Colonic mucosa (tissue), 4 donors: ENCODE results near the gene GDF15. TPM values are rescaled to one million over a fixed set of nuclear protein-coding genes. Genes with fewer than 3 reads are reported as not detected.

ENCODE experiments used
- DNase-seq: peaks from one replicate; pipeline ENCODE4 v3.0.0-alpha.2; 2020
- H3K27ac ChIP-seq: fragments of 200-600 bp; one replicate; pipeline ENCODE4 v1.8.0; 2021
- H3K27me3 ChIP-seq: fragments of 200-600 bp; one replicate; pipeline ENCODE4 v1.8.0; 2021
- H3K36me3 ChIP-seq: fragments of 200-600 bp; one replicate; pipeline ENCODE4 v1.8.0; 2021
- H3K4me1 ChIP-seq: fragments of 200-600 bp; one replicate; pipeline ENCODE4 v1.8.0; 2021; ENCODE audit warnings: mild to moderate bottlenecking
- H3K4me3 ChIP-seq: fragments of 200-600 bp; one replicate; pipeline ENCODE4 v1.8.0; 2021
- H3K9ac ChIP-seq, 2 donors: one replicate each; pipeline ENCODE4 v1.7.0; 2013; ENCODE audit warnings: control low read depth in 2 of 2, low read depth in 2 of 2, low read length in 2 of 2
- H3K9me3 ChIP-seq: fragments of 200-600 bp; one replicate; pipeline ENCODE4 v1.8.0; 2021
- intact Hi-C: fragments of 100-400 bp; cut with DNase I; formaldehyde crosslinking; loops from one replicate; pipeline ENCODE4 v1.14.1; 2022
- total RNA-seq, 2 donors: library from RNA; stranded (reverse); fragmentation: NEBNext Ultra II Directional in 1 of 2; extraction: Animal tissue kit (Norgen Biotek cat#: 25700) in 1 of 2; gene quantifications; one replicate each; pipeline ENCODE4 v1.2.1, GENCODE V29; 2021
- TF ChIP-seq, protein P1 (sequence below): fragments of 200-600 bp; IDR thresholded peaks from one replicate; pipeline ENCODE4 v1.8.0; 2022; ENCODE audit warnings: antibody characterized with exemption, mild to moderate bottlenecking
- donor health status: healthy.
- donor health status: DM: no; HTN: no; CAD: no.
- donor health status: DM: no; HTN: no; CAD: no.

The GDF15 gene
- total RNA-seq, 2 donors from 2014 or later: 120 to 159 TPM

DNA sequence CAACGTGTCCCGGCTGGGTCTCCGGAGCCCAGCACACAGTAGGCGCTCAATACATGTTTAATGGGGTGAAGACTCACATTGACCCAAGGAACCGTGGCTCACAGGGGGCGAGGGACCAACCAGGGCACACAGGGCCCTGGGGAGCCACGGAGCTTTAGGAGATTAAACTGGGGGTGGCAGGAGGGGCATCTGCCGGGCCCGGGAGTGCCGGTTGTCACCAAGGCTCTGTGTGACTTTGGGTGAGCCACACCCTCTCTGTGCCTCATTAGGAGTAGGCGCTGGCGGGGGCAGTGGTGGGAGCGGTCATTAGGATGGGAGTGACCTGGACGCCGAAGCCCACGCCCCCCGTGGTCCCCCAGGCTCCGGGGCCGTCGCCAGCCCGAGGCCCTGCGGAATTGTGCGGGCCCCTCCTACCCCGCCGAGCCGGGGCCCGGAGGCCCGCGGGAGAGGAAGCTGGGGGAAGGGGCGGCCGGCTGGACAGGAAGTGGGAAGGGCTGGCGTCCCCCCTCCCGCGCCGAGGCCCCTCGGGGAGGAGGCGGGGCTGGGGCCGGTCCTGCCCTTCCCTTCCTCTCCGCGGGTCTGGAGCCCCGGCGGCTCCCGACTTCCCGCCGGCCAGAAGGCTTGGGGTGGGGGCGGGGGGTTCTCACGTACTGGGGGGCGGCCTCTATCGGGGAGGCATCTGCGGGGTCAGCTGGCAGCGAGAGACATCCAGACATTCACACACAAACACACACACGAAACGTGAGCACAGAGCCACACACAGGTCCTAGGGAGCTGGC lies 31.5 kb downstream of the GDF15 start:
- intact Hi-C loops: loop anchor here (10.0 kb wide), 1 partner anchor 213 kb away; the partner anchor contains the start of gene RAB3A
- Histone ChIP-seq H3K27me3 (peaks cover 13% of the 10 kb centered on the region), H3K4me3 (peak overlapping the region; percentile 28), H3K4me1 (peaks cover 28% of the 10 kb centered on the region), H3K27ac (peak overlapping the region; percentile 79), H3K9me3 (no peaks in the 10 kb centered on the region), H3K36me3 (no peaks in the 10 kb centered on the region), H3K9ac (peak overlapping the region; percentile 65 to 81)
- DNase-seq: peak; percentile 73
- TF ChIP-seq, protein P1, sequence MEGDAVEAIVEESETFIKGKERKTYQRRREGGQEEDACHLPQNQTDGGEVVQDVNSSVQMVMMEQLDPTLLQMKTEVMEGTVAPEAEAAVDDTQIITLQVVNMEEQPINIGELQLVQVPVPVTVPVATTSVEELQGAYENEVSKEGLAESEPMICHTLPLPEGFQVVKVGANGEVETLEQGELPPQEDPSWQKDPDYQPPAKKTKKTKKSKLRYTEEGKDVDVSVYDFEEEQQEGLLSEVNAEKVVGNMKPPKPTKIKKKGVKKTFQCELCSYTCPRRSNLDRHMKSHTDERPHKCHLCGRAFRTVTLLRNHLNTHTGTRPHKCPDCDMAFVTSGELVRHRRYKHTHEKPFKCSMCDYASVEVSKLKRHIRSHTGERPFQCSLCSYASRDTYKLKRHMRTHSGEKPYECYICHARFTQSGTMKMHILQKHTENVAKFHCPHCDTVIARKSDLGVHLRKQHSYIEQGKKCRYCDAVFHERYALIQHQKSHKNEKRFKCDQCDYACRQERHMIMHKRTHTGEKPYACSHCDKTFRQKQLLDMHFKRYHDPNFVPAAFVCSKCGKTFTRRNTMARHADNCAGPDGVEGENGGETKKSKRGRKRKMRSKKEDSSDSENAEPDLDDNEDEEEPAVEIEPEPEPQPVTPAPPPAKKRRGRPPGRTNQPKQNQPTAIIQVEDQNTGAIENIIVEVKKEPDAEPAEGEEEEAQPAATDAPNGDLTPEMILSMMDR: no peak

DNA sequence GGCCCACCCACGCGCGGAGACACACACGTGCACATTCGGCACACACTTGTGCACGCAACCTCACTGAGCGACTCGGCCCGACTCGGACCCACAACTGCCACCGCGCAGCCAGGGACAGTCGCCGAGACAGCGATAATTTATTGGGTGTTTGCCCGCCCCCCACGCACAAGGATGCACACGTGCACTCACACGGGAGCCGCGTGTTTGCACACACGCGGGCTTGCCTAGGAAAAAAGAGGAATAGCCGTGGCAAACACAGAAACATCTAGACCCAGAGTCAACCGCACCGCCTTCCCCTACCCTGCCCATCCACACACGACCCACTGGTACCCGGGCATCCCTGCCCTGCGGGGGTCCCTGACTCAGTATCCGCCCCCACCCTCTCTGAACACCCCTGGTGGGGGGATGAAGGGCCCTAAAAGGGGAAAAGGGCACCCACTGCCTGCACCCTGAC lies 32.1 kb downstream of the GDF15 start:
- intact Hi-C loops: loop anchor here (10.0 kb wide), 1 partner anchor 213 kb away; the partner anchor contains the start of gene RAB3A
- peak overlapping the region; percentile 79 for H3K27ac ChIP-seq
- H3K27me3 ChIP-seq: peaks cover 13% of the 10 kb centered on the region
- TF ChIP-seq, protein P1: no peak
- H3K9me3 ChIP-seq: no peaks in the 10 kb centered on the region
- H3K4me1 ChIP-seq: peaks cover 28% of the 10 kb centered on the region
- DNase-seq: no peak
- peak overlapping the region; percentile 16 to 81 for H3K9ac ChIP-seq
- H3K36me3 ChIP-seq: no peaks in the 10 kb centered on the region
- peak overlapping the region; percentile 28 for H3K4me3 ChIP-seq

DNA sequence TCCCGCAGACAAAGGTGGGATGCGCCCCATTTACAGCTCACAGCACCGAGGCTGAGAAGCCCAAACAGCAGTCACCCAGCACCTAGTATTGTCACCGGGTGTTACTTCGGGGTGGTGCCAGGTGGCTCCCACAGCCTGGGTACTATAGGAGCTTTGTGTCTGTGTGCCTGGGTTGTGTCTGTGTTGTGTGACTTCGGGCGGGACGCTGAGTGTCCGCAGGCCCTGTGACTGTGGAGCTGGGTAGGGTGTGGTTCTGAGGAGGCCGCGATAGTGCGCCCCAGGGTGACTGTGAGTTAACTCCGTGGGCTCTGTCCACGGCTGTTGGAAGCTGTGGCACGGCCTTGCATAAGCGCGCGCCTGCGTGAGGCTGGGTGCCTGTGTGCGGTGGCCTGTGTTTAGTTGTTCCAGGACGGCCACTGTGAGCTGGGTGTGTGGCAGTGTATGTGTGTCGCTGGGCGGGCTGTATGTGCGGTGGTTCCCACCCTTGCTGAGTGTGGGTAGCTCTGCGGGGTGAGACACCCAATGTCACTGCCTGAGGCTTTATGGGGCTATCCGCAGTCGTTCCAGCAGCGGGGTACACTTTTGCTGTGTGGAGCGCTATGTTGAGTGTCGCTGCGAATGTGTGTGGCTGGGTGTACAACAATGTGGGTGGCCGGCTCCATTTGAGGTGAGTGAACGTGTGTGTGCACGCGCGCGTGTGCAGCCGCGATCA lies 32.7 kb downstream of the GDF15 start:
- no peaks in the 10 kb centered on the region for H3K36me3 ChIP-seq
- H3K27me3 ChIP-seq: peaks cover 13% of the 10 kb centered on the region
- H3K27ac ChIP-seq: peak overlapping the region; percentile 79
- H3K4me1 ChIP-seq: peaks cover 28% of the 10 kb centered on the region
- intact Hi-C loops: loop anchor here (10.0 kb wide), 1 partner anchor 214 kb away; the partner anchor contains the start of gene RAB3A
- H3K4me3 ChIP-seq: peak overlapping the region; percentile 73
- TF ChIP-seq, protein P1: no peak
- peak; percentile 62 for DNase-seq
- no peaks in the 10 kb centered on the region for H3K9me3 ChIP-seq
- H3K9ac ChIP-seq: peak overlapping the region; percentile 30 to 81

DNA sequence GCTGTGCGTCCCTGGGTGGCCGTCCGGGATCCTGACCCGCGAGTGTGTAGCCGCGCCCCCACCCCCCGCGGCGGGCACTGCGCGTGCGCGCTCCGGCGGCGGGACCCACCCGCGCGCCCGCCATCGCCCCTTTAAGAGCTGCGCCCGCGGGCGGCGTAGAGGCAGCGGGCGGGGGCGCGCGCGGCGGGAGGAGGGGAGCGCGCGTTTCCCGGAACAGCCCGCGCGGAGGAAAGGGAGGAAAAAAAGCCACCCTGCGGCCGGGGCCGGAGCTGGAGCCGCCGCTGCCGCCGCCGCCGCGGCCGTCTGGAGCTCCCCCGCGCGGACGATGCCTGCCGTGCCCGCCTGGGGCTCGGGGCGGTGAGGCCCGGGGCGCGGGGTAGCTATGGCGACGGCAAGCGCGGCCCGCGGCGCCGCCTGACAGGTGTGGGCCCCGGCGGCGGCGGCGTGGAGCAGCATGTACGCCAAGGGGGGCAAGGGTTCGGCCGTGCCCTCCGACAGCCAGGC lies 33.3 kb downstream of the GDF15 start, which contains the start of gene SSBP4:
Gene SSBP4, plus strand, starts transcription at position 204 of the 504 bp plus-strand sequence. Its CDS starts 251 bp downstream, at position 455.
- H3K27ac ChIP-seq: peak within 1 kb of the TSS; percentile 79
- H3K9me3 ChIP-seq: no peaks in the 10 kb centered on the region
- DNase-seq: peak; percentile 74
- H3K9ac ChIP-seq: peak within 1 kb of the TSS; percentile 81 to 88
- peak within 1 kb of the TSS; percentile 73 for H3K4me3 ChIP-seq
- TF ChIP-seq, protein P1: no peak
- H3K4me1 ChIP-seq: peaks cover 28% of the 10 kb centered on the region
- H3K36me3 ChIP-seq: no peaks in the 10 kb centered on the region
- intact Hi-C loops: loop anchor here (10.0 kb wide), 1 partner anchor 214 kb away; the partner anchor contains the start of gene RAB3A
- peaks cover 13% of the 10 kb centered on the region for H3K27me3 ChIP-seq
